ENCODE measurements around the gene EFHC2.

The EFHC2 gene

GRCh38 chrX:44162964-44163475 is 180.5 kb downstream of the EFHC2 start:
- CTCF ChIA-PET, result interaction anchor here (0.6 to 0.7 kb wide), 2 partner anchors 11 to 15 kb away, joined by 3 to 4 read pairs; no protein-coding TSS in a partner anchor
- H3K27ac ChIP-seq (ENCODE audit: extremely low read depth, low read depth, low read length), result no peak overlapping the region

GRCh38 chrX:44157858-44158257 is 185.6 kb downstream of the EFHC2 start:
- no peaks in the 10 kb centered on the region for H3K9me3 ChIP-seq (ENCODE audit: control insufficient read depth, insufficient read depth, low read depth, low read length)
- no peaks in the 10 kb centered on the region for H3K4me1 ChIP-seq (ENCODE audit: control insufficient read depth, insufficient read depth, low read length)
- ChIA-PET CTCF (interaction anchor here (0.9 kb wide), 1 partner anchor 14 kb away, joined by 3 read pairs; no protein-coding TSS in a partner anchor), POLR2A (no interaction called here)
- TF ChIP-seq ZNF654 (tag by site-specific recombination; IDR thresholded peaks at IDR 0.05; ENCODE audit: low read depth) (no peak), ZIC2 (tag by site-specific recombination; IDR thresholded peaks at IDR 0.05) (no peak), ZNF391 (tag by site-specific recombination; IDR thresholded peaks at IDR 0.05; ENCODE audit: borderline replicate concordance, low read depth) (no peak), ZNF473 (tag by site-specific recombination; IDR thresholded peaks at IDR 0.05) (no peak), ZNF16 (tag by site-specific recombination; IDR thresholded peaks at IDR 0.05; ENCODE audit: low read depth) (no peak), GLI2 (tag by site-specific recombination; IDR thresholded peaks at IDR 0.05; ENCODE audit: borderline replicate concordance, low read depth) (no peak), ZNF398 (tag by site-specific recombination; IDR thresholded peaks at IDR 0.05) (no peak), ZNF561 (tag by site-specific recombination; IDR thresholded peaks at IDR 0.05; ENCODE audit: borderline replicate concordance) (no peak), ZNF571 (tag by site-specific recombination; IDR thresholded peaks at IDR 0.05) (no peak), AEBP2 (tag by site-specific recombination; IDR thresholded peaks at IDR 0.05; ENCODE audit: borderline replicate concordance) (no peak), ZNF549 (tag by site-specific recombination; IDR thresholded peaks at IDR 0.05) (no peak)
- no peak overlapping the region for H3K27ac ChIP-seq (ENCODE audit: extremely low read depth, low read depth, low read length)
- no peaks in the 10 kb centered on the region for H3K36me3 ChIP-seq (ENCODE audit: control insufficient read depth in 2 of 2, insufficient read depth in 1 of 2, low read length in 2 of 2)
- H3K4me3 ChIP-seq (ENCODE audit: low read depth, low read length), result no peak overlapping the region

More at GRCh38 chrX:44162964-44163475, 180.5 kb downstream of the EFHC2 start:
- H3K4me1 ChIP-seq (ENCODE audit: control insufficient read depth, insufficient read depth, low read length), result no peaks in the 10 kb centered on the region
- H3K9me3 ChIP-seq (ENCODE audit: control insufficient read depth, insufficient read depth, low read depth, low read length), result no peaks in the 10 kb centered on the region
- TF ChIP-seq PRDM4 (tag by site-specific recombination; IDR thresholded peaks at IDR 0.05) (no peak), ZNF146 (tag by site-specific recombination; IDR thresholded peaks at IDR 0.05) (no peak), ZNF16 (tag by site-specific recombination; IDR thresholded peaks at IDR 0.05; ENCODE audit: low read depth) (no peak)
- no peaks in the 10 kb centered on the region for H3K36me3 ChIP-seq (ENCODE audit: control insufficient read depth in 2 of 2, insufficient read depth in 1 of 2, low read length in 2 of 2)
- H3K4me3 ChIP-seq (ENCODE audit: low read depth, low read length), result no peak overlapping the region
- POLR2A ChIA-PET, result no interaction called here

- TF ChIP-seq ZNF202 (tag by site-specific recombination; IDR thresholded peaks at IDR 0.05; ENCODE audit: borderline replicate concordance) (no peak), SCRT2 (tag by site-specific recombination; IDR thresholded peaks at IDR 0.05) (no peak), OVOL3 (tag by site-specific recombination; IDR thresholded peaks at IDR 0.05) (no peak), ZBTB7A (tag by site-specific recombination; IDR thresholded peaks at IDR 0.05; ENCODE audit: low read depth) (no peak), SALL2 (tag by site-specific recombination; IDR thresholded peaks at IDR 0.05; ENCODE audit: borderline replicate concordance) (no peak), ZNF473 (tag by site-specific recombination; IDR thresholded peaks at IDR 0.05) (no peak), MYNN (tag by site-specific recombination; IDR thresholded peaks at IDR 0.05; ENCODE audit: borderline replicate concordance) (no peak), GLIS2 (tag by site-specific recombination; IDR thresholded peaks at IDR 0.05) (no peak), ZSCAN30 (tag by site-specific recombination; IDR thresholded peaks at IDR 0.05) (no peak), ZNF529 (tag by site-specific recombination; IDR thresholded peaks at IDR 0.05; ENCODE audit: insufficient replicate concordance) (no peak), TRIM28 (IDR thresholded peaks at IDR 0.05; ENCODE audit: borderline replicate concordance, low read length) (no peak), ZNF169 (tag by site-specific recombination; IDR thresholded peaks at IDR 0.05) (no peak)
- Histone ChIP-seq H3K4me3 (ENCODE audit: low read depth, low read length) (no peak overlapping the region), H3K36me3 (ENCODE audit: control insufficient read depth in 2 of 2, insufficient read depth in 1 of 2, low read length in 2 of 2) (no peaks in the 10 kb centered on the region), H3K4me1 (ENCODE audit: control insufficient read depth, insufficient read depth, low read length) (no peaks in the 10 kb centered on the region), H3K9me3 (ENCODE audit: control insufficient read depth, insufficient read depth, low read depth, low read length) (no peaks in the 10 kb centered on the region), H3K27ac (ENCODE audit: extremely low read depth, low read depth, low read length) (no peak overlapping the region)
- ChIA-PET POLR2A (no interaction called here), CTCF (interaction anchor here (0.7 to 1.3 kb wide), 2 partner anchors 11 to 132 kb away, joined by 3 read pairs; no protein-coding TSS in a partner anchor)
These were observed 186.2 kb downstream of the EFHC2 start for GRCh38 chrX:44157283-44157682.

All from HEK293 (cell line).